TTC549 (cell line): ENCODE measurements around the gene KIF3B.
"Not testable (repeated sequence)": the region's sequence is repeated elsewhere in the genome, so short reads cannot be mapped to it uniquely, and the experiment has no call there.

Experiments used
- FAIRE-seq: peaks from 2 replicates; lab custom pipeline; 2012; peaks lifted over from hg19 to GRCh38; lab: Jason Lieb, UNC

Gene KIF3B

GRCh38 chr20:32357375-32357868, 80.0 kb downstream of the KIF3B start:
- no peak for FAIRE-seq

- peak; percentile 52 for FAIRE-seq
Observed at GRCh38 chr20:32357869-32358631, 80.6 kb downstream of the KIF3B start, which contains the start of gene ASXL1. Gene ASXL1 (plus strand): TSS chr20:32358331. CDS start chr20:32358776, 445 bp downstream.

GRCh38 chr20:32358632-32358882, 81.1 kb downstream of the KIF3B start:
- no peak for FAIRE-seq

- no peak for FAIRE-seq
Observed at GRCh38 chr20:32358883-32359632, 81.6 kb downstream of the KIF3B start.

- no peak for FAIRE-seq
Observed at GRCh38 chr20:32359633-32360332, 82.3 kb downstream of the KIF3B start.

DNA sequence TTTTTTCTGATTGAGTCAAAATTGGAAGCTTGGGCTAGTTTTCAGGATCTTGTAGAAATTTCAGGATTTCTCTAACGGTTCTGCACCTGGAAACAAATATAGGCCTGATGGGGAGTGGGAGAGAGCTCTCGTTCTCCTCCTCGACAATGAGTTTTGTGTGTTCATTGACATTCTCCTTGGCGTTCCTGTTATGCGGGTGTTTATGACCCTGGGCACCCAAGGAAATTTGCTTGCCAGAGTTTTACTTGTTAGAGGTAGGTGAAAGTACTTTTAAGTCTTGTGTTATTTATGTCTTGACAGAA, 82.8 kb downstream of the KIF3B start:
- FAIRE-seq: no peak

DNA sequence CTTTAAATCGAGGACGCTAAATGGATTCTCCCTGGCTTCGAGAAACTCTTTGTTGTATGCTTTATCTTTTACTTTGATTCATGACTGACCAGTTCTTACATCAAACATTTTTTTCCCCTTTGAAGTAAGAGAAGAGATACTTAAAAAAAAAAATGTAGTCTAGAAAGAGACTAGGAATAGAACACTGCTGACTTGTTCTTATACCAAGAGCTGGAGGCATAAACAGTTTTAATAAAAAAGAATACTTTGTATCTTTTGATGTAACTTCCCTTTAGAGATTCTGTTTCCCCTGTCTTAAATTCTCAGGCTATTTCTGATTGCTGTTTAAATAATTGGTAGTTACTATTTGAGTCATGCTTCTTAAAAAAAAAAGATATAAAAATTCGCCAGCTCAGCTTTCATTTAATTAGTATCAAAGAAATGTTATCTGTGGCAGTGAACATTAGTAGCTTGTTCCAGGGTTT, 85.5 kb downstream of the KIF3B start:
- FAIRE-seq: no peak

DNA sequence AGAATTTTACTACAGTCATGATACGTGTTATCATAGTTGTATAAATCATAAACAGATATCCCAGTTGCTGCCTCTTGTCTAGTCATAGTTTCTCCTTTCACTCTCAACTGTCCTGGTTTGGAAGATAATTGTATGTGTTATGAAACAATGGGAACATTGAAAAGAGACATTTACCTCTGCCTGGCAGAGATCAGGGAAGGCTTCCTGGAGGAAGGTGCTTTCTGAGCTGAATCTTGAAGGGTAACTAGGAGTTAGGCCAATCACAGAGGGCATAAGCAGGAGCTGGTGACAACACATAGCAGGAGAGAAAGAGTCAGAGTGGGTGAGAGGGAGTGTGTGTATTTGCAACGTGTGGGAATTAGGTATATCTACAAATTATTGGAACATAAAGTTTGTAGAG, 86.0 kb downstream of the KIF3B start:
- FAIRE-seq: no peak

DNA sequence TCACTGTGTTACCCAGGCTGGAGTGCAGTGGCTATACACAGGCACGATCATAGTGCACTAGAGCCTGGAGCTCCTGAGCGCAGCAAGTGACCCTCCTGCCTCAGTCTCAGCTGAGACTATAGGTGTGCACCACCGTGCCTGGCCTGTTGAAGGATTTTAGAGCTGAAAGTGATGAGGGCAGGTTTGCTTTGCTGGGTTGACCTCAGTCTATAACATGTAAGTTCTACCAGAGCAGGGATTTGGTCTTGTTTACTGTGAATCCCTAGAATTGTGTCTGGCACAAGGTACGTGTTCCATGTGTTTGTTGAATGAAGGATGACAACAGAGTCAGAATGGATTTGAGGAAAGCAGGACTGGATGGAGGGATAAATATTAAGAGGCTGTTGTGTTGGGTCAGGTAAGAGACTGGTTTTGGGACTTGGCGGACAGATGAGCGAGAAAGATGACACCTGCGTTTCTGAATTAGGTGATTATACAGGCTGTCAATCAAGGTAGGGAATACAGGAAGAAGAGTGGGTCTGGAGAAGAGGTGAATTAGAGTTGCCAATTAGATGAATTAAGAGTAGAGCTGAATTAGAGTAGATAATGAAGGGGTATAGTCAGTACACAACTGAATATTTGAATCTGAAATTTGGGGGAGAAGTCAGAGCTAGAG, 87.2 kb downstream of the KIF3B start:
- FAIRE-seq: no peak

DNA sequence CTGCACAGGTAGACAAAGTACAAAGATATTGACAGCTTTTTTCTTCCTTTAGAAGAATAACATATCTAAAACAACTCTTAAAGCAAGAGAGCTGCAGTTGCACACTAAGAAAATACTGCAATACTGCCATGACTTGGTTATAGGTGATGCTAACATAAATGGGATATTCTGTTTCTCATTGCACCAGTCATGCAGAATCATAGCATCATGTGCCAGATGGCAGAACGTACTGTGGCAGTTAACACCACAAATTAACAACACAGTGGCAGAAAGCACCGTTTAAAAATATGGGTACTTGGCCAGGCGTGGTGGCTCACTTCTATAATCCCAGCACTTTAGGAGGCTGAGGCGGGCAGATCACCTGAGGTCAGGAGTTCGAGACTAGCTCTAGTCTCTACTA, 88.1 kb downstream of the KIF3B start:
- FAIRE-seq: no peak

DNA sequence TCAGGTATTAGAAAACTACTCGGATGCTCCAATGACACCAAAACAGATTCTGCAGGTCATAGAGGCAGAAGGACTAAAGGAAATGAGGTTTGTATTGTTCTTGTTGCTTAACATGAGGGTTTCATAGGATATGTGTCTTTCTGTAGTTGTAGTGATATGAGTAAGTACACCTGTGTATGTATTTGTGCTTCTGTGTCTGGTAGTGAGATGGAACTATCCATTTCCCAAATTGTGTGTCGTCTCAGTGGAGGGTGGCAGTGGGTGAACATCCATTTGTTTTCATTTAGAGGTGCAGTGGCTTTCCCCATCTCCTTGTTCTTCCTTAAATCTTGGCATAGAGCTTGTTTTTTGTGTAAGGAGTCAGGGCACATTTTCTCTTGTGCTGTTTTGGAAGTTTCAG, 88.9 kb downstream of the KIF3B start:
- FAIRE-seq: no peak

DNA sequence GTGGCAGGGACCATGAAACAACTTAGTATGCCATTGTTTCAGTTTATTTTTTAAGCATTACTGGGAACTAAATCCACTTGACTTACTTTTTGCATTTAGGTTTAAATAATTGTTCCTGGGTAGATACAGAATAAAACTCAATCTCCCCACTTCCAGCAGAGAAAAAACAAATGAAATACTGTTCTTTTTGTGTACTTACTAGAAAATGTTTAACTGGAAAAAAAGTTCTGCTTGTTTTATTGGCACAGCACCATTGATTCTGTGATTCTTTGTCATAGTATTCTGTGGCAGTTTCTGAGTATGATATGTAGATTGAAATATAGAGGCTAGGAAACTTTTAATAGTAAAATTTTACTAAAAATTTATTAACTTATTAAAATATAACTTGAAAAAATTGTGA, 90.9 kb downstream of the KIF3B start:
- FAIRE-seq: no peak

- no peak for FAIRE-seq
Observed at GRCh38 chr20:32368925-32369324, 91.5 kb downstream of the KIF3B start.

- no peak for FAIRE-seq
Observed at GRCh38 chr20:32370897-32371296, 93.4 kb downstream of the KIF3B start.

GRCh38 chr20:32378461-32378860, 101.0 kb downstream of the KIF3B start:
- FAIRE-seq: no peak

- FAIRE-seq: not testable (repeated sequence)
Observed at GRCh38 chr20:32380037-32380436, 102.6 kb downstream of the KIF3B start.

- no peak for FAIRE-seq
Observed at GRCh38 chr20:32380745-32381144, 103.3 kb downstream of the KIF3B start.

DNA sequence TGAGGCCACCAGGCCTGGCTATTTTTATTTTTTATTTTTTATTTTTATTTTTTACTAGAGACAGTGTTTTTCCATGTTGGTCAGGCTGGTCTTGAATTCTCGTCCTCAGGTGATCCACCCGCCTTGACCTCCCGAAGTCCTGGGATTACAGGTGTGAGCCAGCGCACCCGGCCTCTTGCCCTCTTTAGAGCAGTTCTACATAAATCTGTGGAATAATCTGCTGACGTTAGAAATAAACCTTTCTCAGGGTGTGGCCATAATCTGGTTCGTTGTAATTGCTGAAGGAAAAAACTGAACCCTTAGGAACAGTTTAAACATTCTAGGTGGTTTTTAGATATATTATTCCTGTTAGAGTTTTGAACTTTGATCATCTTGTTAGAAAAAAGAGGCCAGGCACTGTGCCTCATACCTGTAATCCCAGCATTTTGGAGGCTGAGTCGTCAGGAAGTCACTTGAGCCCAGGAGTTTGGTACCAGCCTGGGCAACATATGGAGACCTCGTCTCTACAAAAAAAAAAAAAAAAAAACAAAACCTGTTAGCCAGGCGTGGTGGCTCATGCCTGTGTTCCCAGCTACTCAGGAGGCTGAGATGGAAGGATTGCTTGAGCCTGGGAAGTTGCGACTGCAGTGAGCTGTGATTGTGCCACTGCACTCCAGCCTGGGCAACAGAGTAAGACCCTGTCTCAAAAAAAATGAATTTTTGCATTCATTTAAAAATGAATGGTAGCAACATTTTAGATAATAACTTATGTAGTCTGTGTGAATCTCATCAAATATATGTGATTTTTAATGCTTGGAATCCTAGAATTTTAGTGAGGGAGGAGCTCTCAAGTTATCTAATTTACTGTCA, 104.9 kb downstream of the KIF3B start:
- no peak for FAIRE-seq

DNA sequence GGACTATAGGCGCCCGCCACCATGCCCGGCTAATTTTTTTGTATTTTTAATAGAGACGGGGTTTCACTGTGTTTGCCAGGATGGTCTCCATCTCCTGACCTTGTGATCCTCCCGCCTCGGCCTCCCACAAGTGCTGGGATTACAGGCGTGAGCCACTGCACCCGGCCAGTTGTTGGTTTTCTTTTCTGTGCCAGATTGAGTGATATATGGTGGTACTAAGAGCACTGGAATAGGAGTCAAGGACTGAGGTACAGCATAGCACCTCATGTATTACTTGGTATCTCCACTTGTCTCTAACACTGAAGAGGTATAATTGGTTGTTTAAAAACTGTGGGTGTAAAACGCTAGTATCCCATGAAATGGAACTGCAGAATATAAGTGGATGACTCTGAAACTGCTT, 106.0 kb downstream of the KIF3B start:
- FAIRE-seq: not testable (repeated sequence)
